HG03439 (cell line): ENCODE data around the gene SYNM.

Source experiments
- ATAC-seq: cut with Tn5 transposase; IDR thresholded peaks from one replicate; pipeline ENCODE4 v1.9.1; 2021; ENCODE audit warnings: mild to moderate bottlenecking, moderate library complexity; ENCODE audit not compliant: unreplicated experiment

Gene SYNM

GRCh38 chr15:99121691-99122410 lies 17.0 kb downstream of the SYNM start:
- ATAC-seq: no peak

GRCh38 chr15:99122831-99123712 lies 18.2 kb downstream of the SYNM start:
- no peak for ATAC-seq

- no peak for ATAC-seq
Observed at GRCh38 chr15:99123713-99124451, 19.0 kb downstream of the SYNM start.

- ATAC-seq: no peak
Observed at GRCh38 chr15:99124641-99125040, 19.8 kb downstream of the SYNM start.

- ATAC-seq: no peak
Observed at GRCh38 chr15:99125061-99125891, 20.4 kb downstream of the SYNM start.

GRCh38 chr15:99126131-99126588 lies 21.3 kb downstream of the SYNM start:
- ATAC-seq: no peak

GRCh38 chr15:99126930-99127329 lies 22.1 kb downstream of the SYNM start:
- ATAC-seq: no peak

- no peak for ATAC-seq
Observed at GRCh38 chr15:99127773-99128172, 22.9 kb downstream of the SYNM start.

- no peak for ATAC-seq
Observed at GRCh38 chr15:99128411-99128810, 23.5 kb downstream of the SYNM start.

GRCh38 chr15:99129644-99130043 lies 24.8 kb downstream of the SYNM start:
- ATAC-seq: no peak

- no peak for ATAC-seq
Observed at GRCh38 chr15:99130314-99130713, 25.4 kb downstream of the SYNM start.

- ATAC-seq: no peak
Observed at GRCh38 chr15:99130765-99131440, 26.0 kb downstream of the SYNM start.

- ATAC-seq: no peak
Observed at GRCh38 chr15:99131441-99132023, 26.7 kb downstream of the SYNM start.

- no peak for ATAC-seq
Observed at GRCh38 chr15:99132122-99132521, 27.2 kb downstream of the SYNM start.

GRCh38 chr15:99132634-99133287 lies 27.9 kb downstream of the SYNM start:
- ATAC-seq: no peak

- ATAC-seq: no peak
Observed at GRCh38 chr15:99134317-99134821, 29.5 kb downstream of the SYNM start.

GRCh38 chr15:99135194-99135593 lies 30.3 kb downstream of the SYNM start:
- no peak for ATAC-seq

GRCh38 chr15:99137111-99137546 lies 32.2 kb downstream of the SYNM start:
- ATAC-seq: no peak

- no peak for ATAC-seq
Observed at GRCh38 chr15:99137877-99138276, 33.0 kb downstream of the SYNM start.
